NT2/D1 (cell line): ENCODE results near the gene ASPSCR1.

Experiments
- SUZ12 ChIP-seq: IDR thresholded peaks from 2 replicates; pipeline ENCODE4 v1.6.1; 2011; ENCODE audit not compliant: insufficient read length, insufficient read depth; ENCODE audit errors: extremely low read depth
- YY1 ChIP-seq: IDR thresholded peaks from 2 replicates; pipeline ENCODE4 v1.6.1; 2011; ENCODE audit not compliant: insufficient read length, insufficient read depth

DNA sequence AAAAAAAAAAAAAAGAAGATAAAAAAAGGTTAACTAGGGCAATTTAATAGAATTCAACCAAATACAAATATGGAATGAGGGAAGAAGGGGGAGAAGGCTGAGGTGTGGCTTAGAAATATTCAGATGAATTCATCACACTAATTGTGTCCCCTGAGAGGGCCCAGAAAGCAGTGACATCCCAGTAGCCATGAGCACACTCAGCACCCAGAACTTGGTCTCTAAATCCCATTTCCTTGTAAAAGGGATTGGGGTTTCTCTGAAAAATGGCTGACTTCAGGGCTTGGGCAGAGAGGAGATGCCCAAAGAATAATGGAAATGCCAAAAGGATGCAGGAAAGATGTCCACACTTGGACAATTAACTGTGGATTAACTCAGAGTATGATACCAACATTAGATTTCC lies 4.0 kb upstream of the ASPSCR1 start:
- no peak for TF ChIP-seq YY1
- TF ChIP-seq SUZ12 = no peak
